Chondrocyte (in vitro differentiated cells): ENCODE data around the gene NME7. TPM values are rescaled to one million over a fixed set of nuclear protein-coding genes. Genes with fewer than 3 reads are reported as not detected.

Experiments used
- DNase-seq: peaks from one replicate; pipeline ENCODE4 v3.0.0; 2021; ENCODE audit warnings: mixed read lengths, low spot score
- H3K27ac Mint-ChIP-seq: one replicate; pipeline ENCODE4 v1.8.0; 2021; ENCODE audit warnings: mild to moderate bottlenecking, moderate library complexity, mixed read lengths; ENCODE audit not compliant: unreplicated experiment
- H3K27me3 Mint-ChIP-seq: 2 replicates; pipeline ENCODE4 v1.8.0; 2021; ENCODE audit warnings: low read depth, mixed read lengths
- H3K36me3 Mint-ChIP-seq: 2 replicates; pipeline ENCODE4 v1.8.0; 2021; ENCODE audit warnings: low read depth, mixed read lengths
- H3K4me1 Mint-ChIP-seq: 2 replicates; pipeline ENCODE4 v1.8.0; 2021; ENCODE audit warnings: low read depth, mild to moderate bottlenecking, mixed read lengths
- H3K4me3 Mint-ChIP-seq: one replicate; pipeline ENCODE4 v1.8.0; 2021; ENCODE audit warnings: mild to moderate bottlenecking, moderate library complexity, mixed read lengths; ENCODE audit not compliant: unreplicated experiment
- H3K9me3 Mint-ChIP-seq: 2 replicates; pipeline ENCODE4 v1.8.0; 2021; ENCODE audit warnings: low read depth, mixed read lengths
- total RNA-seq: library from RNA; stranded (reverse); gene quantifications from 3 replicates; pipeline ENCODE4 v1.2.1, GENCODE V29; 2021
- TF ChIP-seq, protein P1 (sequence below): fragments of 200-600 bp; sonication (generic); IDR thresholded peaks from 2 replicates; pipeline ENCODE4 v1.5.0; 2021; ENCODE audit warnings: antibody characterized with exemption, mild to moderate bottlenecking, moderate library complexity

The NME7 gene
- total RNA-seq, 1 donor from 2014 or later = 14.7 TPM

DNA sequence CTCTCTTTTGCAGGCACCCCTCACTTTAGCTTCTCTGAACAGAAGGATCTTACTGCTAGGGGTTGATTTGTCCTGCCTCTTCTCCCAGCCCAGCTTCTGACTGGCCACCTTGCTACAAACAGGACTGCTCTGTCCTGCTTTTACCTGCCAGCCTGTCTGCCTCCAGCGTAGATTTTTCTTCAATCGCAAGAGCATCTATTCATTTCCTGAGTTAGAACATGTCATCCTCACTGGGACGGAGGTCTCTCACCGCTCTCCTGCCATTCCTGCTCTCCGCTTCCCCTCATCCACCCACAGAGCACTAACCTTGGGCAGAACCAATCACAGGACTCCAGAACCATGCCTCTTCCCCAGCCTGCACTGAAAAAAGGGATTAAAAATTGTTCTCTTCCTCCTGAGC, 264.6 kb downstream of the NME7 start:
- H3K4me3 Mint-ChIP-seq = no peak overlapping the region
- no peak overlapping the region for H3K27ac Mint-ChIP-seq
- H3K9me3 Mint-ChIP-seq = no peaks in the 10 kb centered on the region
- H3K4me1 Mint-ChIP-seq = peaks cover 7% of the 10 kb centered on the region
- DNase-seq = no peak
- no peaks in the 10 kb centered on the region for H3K27me3 Mint-ChIP-seq
- peaks cover 5% of the 10 kb centered on the region for H3K36me3 Mint-ChIP-seq
- TF ChIP-seq, protein P1, sequence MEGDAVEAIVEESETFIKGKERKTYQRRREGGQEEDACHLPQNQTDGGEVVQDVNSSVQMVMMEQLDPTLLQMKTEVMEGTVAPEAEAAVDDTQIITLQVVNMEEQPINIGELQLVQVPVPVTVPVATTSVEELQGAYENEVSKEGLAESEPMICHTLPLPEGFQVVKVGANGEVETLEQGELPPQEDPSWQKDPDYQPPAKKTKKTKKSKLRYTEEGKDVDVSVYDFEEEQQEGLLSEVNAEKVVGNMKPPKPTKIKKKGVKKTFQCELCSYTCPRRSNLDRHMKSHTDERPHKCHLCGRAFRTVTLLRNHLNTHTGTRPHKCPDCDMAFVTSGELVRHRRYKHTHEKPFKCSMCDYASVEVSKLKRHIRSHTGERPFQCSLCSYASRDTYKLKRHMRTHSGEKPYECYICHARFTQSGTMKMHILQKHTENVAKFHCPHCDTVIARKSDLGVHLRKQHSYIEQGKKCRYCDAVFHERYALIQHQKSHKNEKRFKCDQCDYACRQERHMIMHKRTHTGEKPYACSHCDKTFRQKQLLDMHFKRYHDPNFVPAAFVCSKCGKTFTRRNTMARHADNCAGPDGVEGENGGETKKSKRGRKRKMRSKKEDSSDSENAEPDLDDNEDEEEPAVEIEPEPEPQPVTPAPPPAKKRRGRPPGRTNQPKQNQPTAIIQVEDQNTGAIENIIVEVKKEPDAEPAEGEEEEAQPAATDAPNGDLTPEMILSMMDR = no peak

DNA sequence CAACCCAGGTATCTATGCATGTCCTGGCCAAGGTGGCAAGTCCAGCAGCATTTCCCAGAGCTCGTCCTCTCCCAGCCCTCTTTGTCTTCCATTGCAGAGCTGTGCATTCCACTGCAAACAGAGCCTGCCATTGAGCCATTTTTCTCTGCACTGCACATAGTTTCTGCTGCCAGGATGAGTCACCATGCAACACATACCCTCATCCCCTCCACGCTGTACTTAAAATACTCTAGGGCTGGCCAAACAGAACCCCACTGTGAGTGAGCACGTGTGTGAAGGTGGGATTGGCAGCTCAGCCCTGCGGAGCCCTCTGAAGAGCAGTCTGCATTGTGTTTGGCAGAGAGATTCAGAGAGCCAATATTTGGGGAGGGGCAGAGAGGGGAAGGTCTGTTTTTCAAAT, 265.0 kb downstream of the NME7 start:
- Mint-ChIP-seq H3K9me3 (no peaks in the 10 kb centered on the region), H3K27ac (peak overlapping the region; percentile 17), H3K27me3 (no peaks in the 10 kb centered on the region), H3K4me3 (no peak overlapping the region), H3K4me1 (peaks cover 4% of the 10 kb centered on the region), H3K36me3 (peaks cover 3% of the 10 kb centered on the region)
- no peak for DNase-seq
- TF ChIP-seq, protein P1 = no peak

DNA sequence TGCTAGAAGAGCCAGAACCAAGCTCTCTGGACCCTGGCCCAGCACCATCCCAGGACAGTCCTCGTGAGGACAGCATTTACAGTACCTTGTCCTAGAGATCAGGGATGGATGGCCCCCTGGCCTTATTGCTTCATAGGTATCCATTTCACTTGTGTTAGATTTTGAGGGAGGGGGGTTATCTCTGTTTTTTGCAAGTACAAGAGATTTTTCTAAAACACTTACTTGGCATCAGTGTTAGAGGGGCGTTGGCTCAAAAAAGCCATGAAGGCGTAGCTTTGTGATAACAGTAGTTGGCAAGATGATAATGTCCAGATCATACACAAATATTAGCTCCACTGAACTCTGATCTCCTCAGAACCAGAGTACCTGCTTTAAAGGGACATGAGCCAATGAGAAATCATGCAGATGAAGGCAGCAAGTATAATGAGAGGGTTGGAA, 266.9 kb downstream of the NME7 start:
- H3K9me3 Mint-ChIP-seq = no peaks in the 10 kb centered on the region
- H3K27ac Mint-ChIP-seq = no peak overlapping the region
- TF ChIP-seq, protein P1 = no peak
- no peaks in the 10 kb centered on the region for H3K36me3 Mint-ChIP-seq
- no peaks in the 10 kb centered on the region for H3K27me3 Mint-ChIP-seq
- DNase-seq = no peak
- H3K4me1 Mint-ChIP-seq = peaks cover 4% of the 10 kb centered on the region
- H3K4me3 Mint-ChIP-seq = no peak overlapping the region

DNA sequence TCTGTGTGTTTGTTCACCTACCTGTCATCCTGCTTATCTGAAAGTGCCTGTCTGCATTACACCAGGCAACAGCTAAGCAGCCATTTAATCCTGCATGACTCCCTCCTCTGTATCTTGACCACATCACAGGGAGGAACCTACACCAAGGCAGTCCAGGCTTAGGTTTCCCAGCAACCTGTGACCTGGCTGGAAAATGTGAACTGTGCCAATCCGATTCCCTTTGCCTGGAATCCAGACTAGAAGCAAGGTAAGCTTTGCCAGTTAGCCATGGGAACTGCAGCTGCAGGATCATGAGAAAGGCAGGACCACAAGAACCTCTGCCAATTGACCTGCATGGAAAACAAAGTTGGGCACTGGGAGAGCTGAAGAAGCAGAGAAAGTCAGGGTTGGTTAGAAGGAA, 267.4 kb downstream of the NME7 start:
- no peaks in the 10 kb centered on the region for H3K36me3 Mint-ChIP-seq
- DNase-seq = no peak
- no peaks in the 10 kb centered on the region for H3K27me3 Mint-ChIP-seq
- peaks cover 5% of the 10 kb centered on the region for H3K4me1 Mint-ChIP-seq
- H3K27ac Mint-ChIP-seq = no peak overlapping the region
- no peak overlapping the region for H3K4me3 Mint-ChIP-seq
- no peaks in the 10 kb centered on the region for H3K9me3 Mint-ChIP-seq
- TF ChIP-seq, protein P1 = no peak

DNA sequence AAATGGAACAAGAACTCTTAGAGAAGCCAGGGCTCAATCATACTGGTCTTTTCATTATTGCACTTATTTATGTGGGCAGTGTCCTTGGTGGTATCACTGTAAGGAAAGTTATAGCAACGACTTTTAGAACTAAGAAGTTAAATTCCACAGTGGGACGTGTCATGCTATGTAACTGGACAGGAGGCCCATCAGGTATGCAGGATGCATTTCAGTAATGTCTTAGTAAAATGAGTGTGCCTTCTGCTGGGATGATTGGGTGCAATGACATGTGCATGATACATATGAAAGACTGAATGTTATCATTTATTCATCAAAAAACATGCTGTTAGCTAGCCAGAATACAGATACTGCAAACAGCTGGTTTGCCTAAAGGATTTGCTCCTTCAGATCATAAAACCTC, 268.0 kb downstream of the NME7 start:
- Mint-ChIP-seq H3K9me3 (no peaks in the 10 kb centered on the region), H3K27ac (no peak overlapping the region), H3K4me3 (no peak overlapping the region), H3K4me1 (peaks cover 9% of the 10 kb centered on the region), H3K27me3 (no peaks in the 10 kb centered on the region), H3K36me3 (no peaks in the 10 kb centered on the region)
- TF ChIP-seq, protein P1 = no peak
- DNase-seq = no peak
